Right lobe of liver (tissue), 6 donors: ENCODE measurements around the gene VPS35. TPM values are rescaled to one million over a fixed set of nuclear protein-coding genes. Genes with fewer than 3 reads are reported as not detected.

Experiments
- ATAC-seq, 4 donors: fragments of 200-7000 bp; cut with Tn5 transposase; one replicate each; pipeline ENCODE4 v1.9.1; 2020; ENCODE audit warnings: mild to moderate bottlenecking in 4 of 4, moderate library complexity in 4 of 4
- DNase-seq, 3 donors: peaks; one replicate each; pipeline ENCODE4 v3.0.0-alpha.2; 2020
- H3K27ac ChIP-seq, 3 donors: fragments of 200-600 bp; one replicate each; pipeline ENCODE4 v1.8.0; 2022
- H3K27me3 ChIP-seq, 2 donors: fragments of 200-600 bp; one replicate each; pipeline ENCODE4 v1.8.0; 2022
- H3K36me3 ChIP-seq, 4 donors: fragments of 200-600 bp; sonication (generic) in 1 of 4; one replicate each; pipeline versions ENCODE4 v1.5.1 to v1.8.0; 2017 to 2022; ENCODE audit warnings: control low read depth in 1 of 4
- H3K4me1 ChIP-seq, 4 donors: fragments of 200-600 bp; sonication (generic) in 1 of 4; one replicate each; pipeline versions ENCODE4 v1.5.1 to v1.8.0; 2017 to 2022; ENCODE audit warnings: control low read depth in 1 of 4
- H3K4me3 ChIP-seq, 3 donors: fragments of 200-600 bp; one replicate each; pipeline ENCODE4 v1.8.0; 2022
- H3K9me3 ChIP-seq, 4 donors: fragments of 200-600 bp; sonication (generic) in 1 of 4; one replicate each; pipeline versions ENCODE4 v1.5.1 to v1.8.0; 2017 to 2022; ENCODE audit warnings: control low read depth in 1 of 4
- POLR2A ChIP-seq: fragments of 450-650 bp; IDR thresholded peaks from one replicate; pipeline ENCODE4 v1.6.1; 2017; ENCODE audit warnings: antibody characterized with exemption, mild to moderate bottlenecking
- WGBS: methylation state at CpG from one replicate; pipeline ENCODE4 v1.1.6; 2018; ENCODE audit warnings: low coverage, low lambda C conversion rate; ENCODE audit not compliant: insufficient coverage; ENCODE audit errors: missing lambda C conversion rate; 5-methylcytosine and 5-hydroxymethylcytosine counted together
- intact Hi-C, 2 donors: fragments of 100-400 bp; cut with DNase I; formaldehyde crosslinking; loops; one replicate each; pipeline versions ENCODE4 v1.11.2 to v1.14.1; 2022
- total RNA-seq, 6 experiments: library from RNA; depleted of rRNA in 2 of 6; stranded (reverse); fragments of >200 nt in 2 of 6; fragmentation: NEBNext Ultra II Directional in 3 of 6; extraction: Animal tissue kit (Norgen Biotek cat#: 25700) in 3 of 6; gene quantifications; one replicate each; pipeline versions ENCODE4 v1.1.0 to v1.2.4, GENCODE V29; 2016 to 2023
- TF ChIP-seq, protein P1 (sequence below), 4 donors: fragments of 200-600 bp in 3 of 4; fragments of 450-650 bp in 1 of 4; IDR thresholded peaks; one replicate each; pipeline versions ENCODE4 v1.5.1 to v1.8.0; 2016 to 2022; ENCODE audit warnings: antibody characterized with exemption in 4 of 4, mild to moderate bottlenecking in 2 of 4
- donor health status: DM: no; HTN: yes; CAD: no.
- donor health status: DM: no; HTN: no; CAD: no.
- donor health status: DM: no; HTN: no; CAD: no.
- donor health status: DM: no; HTN: yes; CAD: no.
- donor health status: DM: no; HTN: yes; CAD: no.

VPS35 gene
- total RNA-seq, 6 experiments from 2014 or later, result 18.0 to 36.5 (median 28.9) TPM

DNA sequence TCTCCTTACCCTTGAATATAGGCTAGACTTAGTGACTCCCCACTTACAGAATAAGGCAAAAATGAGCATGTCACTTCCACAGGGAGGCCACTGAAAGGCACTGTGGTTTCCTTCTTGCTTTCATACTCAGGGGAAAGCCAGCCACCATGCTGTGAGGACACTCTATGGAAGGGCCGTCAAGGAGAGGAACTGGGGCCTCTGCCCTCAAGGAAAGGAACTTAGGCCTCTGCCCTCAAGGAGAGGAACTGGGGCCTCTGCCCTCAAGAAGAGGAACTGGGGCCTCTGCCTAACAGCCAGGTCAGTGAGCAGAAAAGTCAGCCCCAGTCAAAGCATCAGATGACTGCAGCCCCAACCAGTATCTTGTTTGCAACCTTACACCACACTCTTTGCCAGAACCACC is 30.1 kb downstream of the VPS35 start:
- H3K36me3 ChIP-seq, result peaks cover 0 to 40% (median 13%) of the 10 kb centered on the region in 4 donors
- H3K27ac ChIP-seq, result no peak overlapping the region
- H3K27me3 ChIP-seq, result no peaks in the 10 kb centered on the region
- intact Hi-C loops, result no loop called here
- no CpG with 5 or more reads among the region's 1 CpG for WGBS
- TF ChIP-seq POLR2A, result no peak
- TF ChIP-seq, protein P1, sequence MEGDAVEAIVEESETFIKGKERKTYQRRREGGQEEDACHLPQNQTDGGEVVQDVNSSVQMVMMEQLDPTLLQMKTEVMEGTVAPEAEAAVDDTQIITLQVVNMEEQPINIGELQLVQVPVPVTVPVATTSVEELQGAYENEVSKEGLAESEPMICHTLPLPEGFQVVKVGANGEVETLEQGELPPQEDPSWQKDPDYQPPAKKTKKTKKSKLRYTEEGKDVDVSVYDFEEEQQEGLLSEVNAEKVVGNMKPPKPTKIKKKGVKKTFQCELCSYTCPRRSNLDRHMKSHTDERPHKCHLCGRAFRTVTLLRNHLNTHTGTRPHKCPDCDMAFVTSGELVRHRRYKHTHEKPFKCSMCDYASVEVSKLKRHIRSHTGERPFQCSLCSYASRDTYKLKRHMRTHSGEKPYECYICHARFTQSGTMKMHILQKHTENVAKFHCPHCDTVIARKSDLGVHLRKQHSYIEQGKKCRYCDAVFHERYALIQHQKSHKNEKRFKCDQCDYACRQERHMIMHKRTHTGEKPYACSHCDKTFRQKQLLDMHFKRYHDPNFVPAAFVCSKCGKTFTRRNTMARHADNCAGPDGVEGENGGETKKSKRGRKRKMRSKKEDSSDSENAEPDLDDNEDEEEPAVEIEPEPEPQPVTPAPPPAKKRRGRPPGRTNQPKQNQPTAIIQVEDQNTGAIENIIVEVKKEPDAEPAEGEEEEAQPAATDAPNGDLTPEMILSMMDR (IDR thresholded peaks at IDR 0.05), result no peak
- DNase-seq, result peak; percentile 30 to 59 (median 45)
- H3K4me3 ChIP-seq, result no peak overlapping the region
- H3K9me3 ChIP-seq, result no peaks in the 10 kb centered on the region
- peak; percentile 70 to 92 (median 86) for ATAC-seq
- no peaks in the 10 kb centered on the region for H3K4me1 ChIP-seq

DNA sequence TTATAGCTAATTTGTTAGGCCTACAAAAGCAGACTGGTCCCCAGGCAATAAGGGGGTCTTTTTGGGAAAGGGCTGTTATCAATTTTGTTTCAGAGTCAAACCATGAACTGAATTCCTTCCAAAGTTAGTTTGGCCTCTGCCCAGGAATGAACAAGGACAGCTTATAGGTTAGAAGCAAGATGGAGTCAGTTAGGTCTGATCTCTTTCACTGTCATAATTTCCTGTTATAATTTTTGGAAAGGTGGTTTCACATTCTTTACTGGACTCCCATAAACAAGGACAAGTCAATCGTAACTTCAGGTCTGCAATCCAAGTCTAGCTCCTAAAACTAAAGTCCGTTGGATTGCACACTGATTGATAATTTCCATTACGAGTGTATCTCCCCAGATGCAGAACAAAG is 37.7 kb downstream of the VPS35 start:
- H3K36me3 ChIP-seq, result no peaks in the 10 kb centered on the region
- H3K27ac ChIP-seq, result no peak overlapping the region
- DNase-seq, result no peak
- no peaks in the 10 kb centered on the region for H3K4me1 ChIP-seq
- 96% methylated on average over 3 of the region's 3 CpGs for WGBS
- H3K27me3 ChIP-seq, result no peaks in the 10 kb centered on the region
- ATAC-seq, result no peak
- intact Hi-C loops, result no loop called here
- no peak overlapping the region for H3K4me3 ChIP-seq
- H3K9me3 ChIP-seq, result no peaks in the 10 kb centered on the region
- TF ChIP-seq, protein P1 (IDR thresholded peaks at IDR 0.05), result no peak
- TF ChIP-seq POLR2A, result no peak

DNA sequence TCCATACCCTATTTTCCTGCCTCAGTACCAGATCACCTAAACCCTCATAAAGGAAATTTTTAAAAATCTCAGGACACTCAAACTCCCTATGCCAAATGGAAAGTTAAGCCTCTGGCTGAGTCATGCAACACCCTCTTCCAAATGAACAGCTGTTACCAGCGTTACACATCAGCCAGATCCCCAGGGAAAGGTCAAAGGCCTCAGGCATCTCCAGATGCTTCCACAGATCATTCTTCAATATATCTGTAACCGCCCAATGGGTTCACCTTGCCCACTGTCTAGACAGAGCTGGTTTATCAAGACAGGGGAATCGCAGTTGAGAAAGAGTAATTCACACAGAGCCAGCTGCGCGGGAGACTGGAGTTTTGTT is 38.7 kb downstream of the VPS35 start:
- DNase-seq, result no peak
- ATAC-seq, result no peak
- intact Hi-C loops, result no loop called here
- no CpG with 5 or more reads among the region's 5 CpGs for WGBS
- TF ChIP-seq, protein P1 (IDR thresholded peaks at IDR 0.05), result no peak
- TF ChIP-seq POLR2A, result no peak
- Histone ChIP-seq H3K4me1 (no peaks in the 10 kb centered on the region), H3K27me3 (no peaks in the 10 kb centered on the region), H3K36me3 (no peaks in the 10 kb centered on the region), H3K9me3 (no peaks in the 10 kb centered on the region), H3K27ac (no peak overlapping the region), H3K4me3 (no peak overlapping the region)

DNA sequence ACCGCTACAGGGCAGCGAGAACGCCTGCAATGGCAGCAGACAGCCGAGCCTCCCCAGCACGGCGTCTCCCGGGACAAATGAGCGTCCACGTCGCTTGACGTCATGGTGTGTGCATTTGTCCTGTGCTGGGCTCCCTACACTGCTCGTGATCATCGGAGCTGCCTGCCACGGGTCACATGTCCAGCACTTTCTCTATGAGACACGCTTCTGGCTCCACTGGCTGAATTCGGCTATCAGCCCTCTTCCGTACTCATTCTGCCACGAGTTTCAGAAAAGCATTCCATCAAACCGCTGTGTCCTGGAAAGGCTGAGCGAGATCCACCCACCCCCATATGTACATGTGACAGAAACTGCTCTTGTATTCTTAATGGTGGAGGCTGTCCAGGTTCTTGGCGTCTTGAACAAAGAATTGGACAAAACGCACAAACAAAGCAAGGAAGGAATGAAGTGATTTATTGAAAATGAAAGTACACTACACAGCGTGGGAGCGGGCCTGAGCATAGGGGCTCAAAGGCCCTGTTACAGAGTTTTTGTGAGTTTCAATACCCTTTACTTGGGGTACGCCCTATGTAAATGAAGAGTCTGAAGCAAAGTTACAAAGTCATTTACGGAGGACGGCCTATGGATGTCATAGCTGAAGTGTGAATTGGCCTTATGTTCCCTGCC is 39.3 kb downstream of the VPS35 start:
- H3K4me3 ChIP-seq, result no peak overlapping the region
- H3K36me3 ChIP-seq, result no peaks in the 10 kb centered on the region
- no peaks in the 10 kb centered on the region for H3K9me3 ChIP-seq
- H3K27ac ChIP-seq, result no peak overlapping the region
- TF ChIP-seq, protein P1 (IDR thresholded peaks at IDR 0.05), result no peak
- TF ChIP-seq POLR2A, result no peak
- WGBS, result 88% methylated on average over 13 of the region's 27 CpGs
- ATAC-seq (no peak), DNase-seq (no peak)
- no peaks in the 10 kb centered on the region for H3K27me3 ChIP-seq
- intact Hi-C loops, result no loop called here
- H3K4me1 ChIP-seq, result no peaks in the 10 kb centered on the region
